Measurements from ENCODE around the gene LRRN4. TPM values are rescaled to one million over a fixed set of nuclear protein-coding genes. Genes with fewer than 3 reads are reported as not detected.

The LRRN4 gene
- total and polyA plus RNA-seq, 7 donors: 0.03 to 0.10 (median 0.09) TPM; not detected in 4

GRCh38 chr20:6007529-6008103, 46.2 kb downstream of the LRRN4 start:
- intact Hi-C loops (cut with DNase I): no loop called here
- no peak for ATAC-seq
- H3K36me3 ChIP-seq (ENCODE audit: insufficient read depth in 1 of 2, low read depth in 1 of 2): peaks cover 3 to 32% of the 10 kb centered on the region in 2 donors
- H3K4me1 ChIP-seq: peaks cover 10% of the 10 kb centered on the region
- no peaks in the 10 kb centered on the region for H3K9me3 ChIP-seq
- no peak for DNase-seq
- peak overlapping the region; percentile 96 for H3K4me3 ChIP-seq
- WGBS, 3 donors: 39 to 48% (median 48%) methylated on average over 3 of the region's 3 CpGs
- H3K27me3 ChIP-seq (ENCODE audit: insufficient read depth in 3 of 3, low read length in 2 of 3): no peaks in the 10 kb centered on the region
- peak overlapping the region; percentile 96 for H3K27ac ChIP-seq
- TF ChIP-seq CTCF (IDR thresholded peaks at IDR 0.05): no peak

- no peak for DNase-seq
- no peak for ATAC-seq
- no peaks in the 10 kb centered on the region for H3K9me3 ChIP-seq
- peaks cover 2 to 27% of the 10 kb centered on the region in 2 donors for H3K36me3 ChIP-seq (ENCODE audit: insufficient read depth in 1 of 2, low read depth in 1 of 2)
- TF ChIP-seq CTCF (IDR thresholded peaks at IDR 0.05): no peak
- H3K27ac ChIP-seq: peak overlapping the region; percentile 96
- peak overlapping the region; percentile 96 for H3K4me3 ChIP-seq
- H3K27me3 ChIP-seq (ENCODE audit: insufficient read depth in 3 of 3, low read length in 2 of 3): no peaks in the 10 kb centered on the region
- 3 to 9% (median 6%) methylated on average over 4 of the region's 4 CpGs for WGBS, 3 donors
- H3K4me1 ChIP-seq: peaks cover 10% of the 10 kb centered on the region
- intact Hi-C loops (cut with DNase I): no loop called here
Observed at GRCh38 chr20:6007094-6007528, 46.7 kb downstream of the LRRN4 start.

- 0 to 1% (median 0%) methylated on average over 10 of the region's 10 CpGs for WGBS, 3 donors
- TF ChIP-seq CTCF (IDR thresholded peaks at IDR 0.05): no peak
- intact Hi-C loops (cut with DNase I): no loop called here
- no peaks in the 10 kb centered on the region for H3K9me3 ChIP-seq
- H3K27me3 ChIP-seq (ENCODE audit: insufficient read depth in 3 of 3, low read length in 2 of 3): no peaks in the 10 kb centered on the region
- H3K27ac ChIP-seq: peak overlapping the region; percentile 96
- peaks cover 2 to 22% of the 10 kb centered on the region in 2 donors for H3K36me3 ChIP-seq (ENCODE audit: insufficient read depth in 1 of 2, low read depth in 1 of 2)
- H3K4me3 ChIP-seq: peak overlapping the region; percentile 96
- H3K4me1 ChIP-seq: peaks cover 10% of the 10 kb centered on the region
- DNase-seq (no peak), ATAC-seq (no peak)
Observed at GRCh38 chr20:6006603-6006949, 47.3 kb downstream of the LRRN4 start.

- ATAC-seq: no peak
- WGBS, 3 donors: 73 to 78% (median 73%) methylated on average over 8 of the region's 8 CpGs
- H3K4me1 ChIP-seq: peaks cover 4% of the 10 kb centered on the region
- intact Hi-C loops (cut with DNase I): no loop called here
- peaks cover 0 to 10% of the 10 kb centered on the region in 2 donors for H3K36me3 ChIP-seq (ENCODE audit: insufficient read depth in 1 of 2, low read depth in 1 of 2)
- no peak overlapping the region for H3K4me3 ChIP-seq
- no peak for TF ChIP-seq CTCF (IDR thresholded peaks at IDR 0.05)
- no peaks in the 10 kb centered on the region for H3K27me3 ChIP-seq (ENCODE audit: insufficient read depth in 3 of 3, low read length in 2 of 3)
- no peak overlapping the region for H3K27ac ChIP-seq
- H3K9me3 ChIP-seq: no peaks in the 10 kb centered on the region
- DNase-seq: no peak
Observed at GRCh38 chr20:6000871-6001270, 53.0 kb downstream of the LRRN4 start.

- intact Hi-C loops (cut with DNase I): no loop called here
- Histone ChIP-seq H3K27me3 (ENCODE audit: insufficient read depth in 3 of 3, low read length in 2 of 3) (no peaks in the 10 kb centered on the region), H3K36me3 (ENCODE audit: insufficient read depth in 1 of 2, low read depth in 1 of 2) (peaks cover 0 to 21% of the 10 kb centered on the region in 2 donors), H3K9me3 (no peaks in the 10 kb centered on the region), H3K4me3 (no peak overlapping the region), H3K27ac (no peak overlapping the region), H3K4me1 (no peaks in the 10 kb centered on the region)
- TF ChIP-seq CTCF (IDR thresholded peaks at IDR 0.05): no peak
- 94 to 97% (median 96%) methylated on average over 9 of the region's 9 CpGs for WGBS, 3 donors
- ATAC-seq: no peak
- DNase-seq: no peak
Observed at GRCh38 chr20:5999783-6000182, 54.1 kb downstream of the LRRN4 start.
